ENCODE data around the gene SORBS2. TPM values are rescaled to one million over a fixed set of nuclear protein-coding genes. Genes with fewer than 3 reads are reported as not detected.

The SORBS2 gene
- total and polyA plus RNA-seq, 2 of the 8 experiments (the other 6 are each of a cell fraction or from before 2014, with no cell fraction given) = 73.0 to 87.1 TPM

DNA sequence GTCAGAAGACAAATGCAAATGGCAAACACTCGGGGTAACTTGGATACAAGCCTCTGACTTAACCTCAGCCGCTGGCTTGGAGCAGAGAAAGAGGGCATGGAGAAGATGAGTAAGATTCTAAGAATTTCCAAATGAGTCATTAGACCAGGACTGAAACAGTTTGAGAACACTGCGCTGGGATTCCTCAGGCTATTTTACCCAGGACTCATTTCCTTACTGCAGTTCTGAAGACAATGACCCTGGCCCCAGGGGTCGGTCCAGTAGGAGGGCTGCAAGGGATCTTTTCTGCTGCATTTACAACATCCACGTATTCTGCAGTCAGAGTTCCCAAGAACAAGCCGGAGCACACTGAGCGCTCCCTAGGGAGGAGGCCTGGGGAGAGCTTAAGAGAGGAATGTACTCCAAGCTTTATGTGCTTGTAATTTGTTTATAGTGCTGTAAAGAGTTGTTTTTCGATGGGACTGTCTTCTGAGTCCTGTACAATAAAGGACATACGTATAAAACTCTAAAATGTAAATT is 27.3 kb upstream of the SORBS2 start (continued):
- no peak for TF ChIP-seq HDAC6 (IDR thresholded peaks at IDR 0.05; ENCODE audit: low read depth, low read length)
- TF ChIP-seq POLR2A (IDR thresholded peaks at IDR 0.05; ENCODE audit: control extremely low read depth in 1 of 2, low read depth in 2 of 2, low read length in 2 of 2) = peak in 1 of 2 experiments; percentile 27; a peak in 2 of 3 replicates
- peak; percentile 47 for TF ChIP-seq NANOG (IDR thresholded peaks at IDR 0.05; ENCODE audit: insufficient read depth, low read depth, low read length, poor library complexity, severe bottlenecking)
- TF ChIP-seq, protein P1, sequence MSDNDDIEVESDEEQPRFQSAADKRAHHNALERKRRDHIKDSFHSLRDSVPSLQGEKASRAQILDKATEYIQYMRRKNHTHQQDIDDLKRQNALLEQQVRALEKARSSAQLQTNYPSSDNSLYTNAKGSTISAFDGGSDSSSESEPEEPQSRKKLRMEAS (IDR thresholded peaks at IDR 0.05) = no peak
- no peak for TF ChIP-seq RFX5 (IDR thresholded peaks at IDR 0.05; ENCODE audit: borderline replicate concordance, low read depth, low read length)
- TF ChIP-seq GTF2F1 (IDR thresholded peaks at IDR 0.05; ENCODE audit: borderline replicate concordance, low read depth, low read length) = no peak
- TF ChIP-seq MAFK (IDR thresholded peaks at IDR 0.05; ENCODE audit: low read depth, low read length) = no peak
- no peak for TF ChIP-seq KDM1A (IDR thresholded peaks at IDR 0.05; ENCODE audit: borderline replicate concordance, low read length)
- TF ChIP-seq, protein P2, sequence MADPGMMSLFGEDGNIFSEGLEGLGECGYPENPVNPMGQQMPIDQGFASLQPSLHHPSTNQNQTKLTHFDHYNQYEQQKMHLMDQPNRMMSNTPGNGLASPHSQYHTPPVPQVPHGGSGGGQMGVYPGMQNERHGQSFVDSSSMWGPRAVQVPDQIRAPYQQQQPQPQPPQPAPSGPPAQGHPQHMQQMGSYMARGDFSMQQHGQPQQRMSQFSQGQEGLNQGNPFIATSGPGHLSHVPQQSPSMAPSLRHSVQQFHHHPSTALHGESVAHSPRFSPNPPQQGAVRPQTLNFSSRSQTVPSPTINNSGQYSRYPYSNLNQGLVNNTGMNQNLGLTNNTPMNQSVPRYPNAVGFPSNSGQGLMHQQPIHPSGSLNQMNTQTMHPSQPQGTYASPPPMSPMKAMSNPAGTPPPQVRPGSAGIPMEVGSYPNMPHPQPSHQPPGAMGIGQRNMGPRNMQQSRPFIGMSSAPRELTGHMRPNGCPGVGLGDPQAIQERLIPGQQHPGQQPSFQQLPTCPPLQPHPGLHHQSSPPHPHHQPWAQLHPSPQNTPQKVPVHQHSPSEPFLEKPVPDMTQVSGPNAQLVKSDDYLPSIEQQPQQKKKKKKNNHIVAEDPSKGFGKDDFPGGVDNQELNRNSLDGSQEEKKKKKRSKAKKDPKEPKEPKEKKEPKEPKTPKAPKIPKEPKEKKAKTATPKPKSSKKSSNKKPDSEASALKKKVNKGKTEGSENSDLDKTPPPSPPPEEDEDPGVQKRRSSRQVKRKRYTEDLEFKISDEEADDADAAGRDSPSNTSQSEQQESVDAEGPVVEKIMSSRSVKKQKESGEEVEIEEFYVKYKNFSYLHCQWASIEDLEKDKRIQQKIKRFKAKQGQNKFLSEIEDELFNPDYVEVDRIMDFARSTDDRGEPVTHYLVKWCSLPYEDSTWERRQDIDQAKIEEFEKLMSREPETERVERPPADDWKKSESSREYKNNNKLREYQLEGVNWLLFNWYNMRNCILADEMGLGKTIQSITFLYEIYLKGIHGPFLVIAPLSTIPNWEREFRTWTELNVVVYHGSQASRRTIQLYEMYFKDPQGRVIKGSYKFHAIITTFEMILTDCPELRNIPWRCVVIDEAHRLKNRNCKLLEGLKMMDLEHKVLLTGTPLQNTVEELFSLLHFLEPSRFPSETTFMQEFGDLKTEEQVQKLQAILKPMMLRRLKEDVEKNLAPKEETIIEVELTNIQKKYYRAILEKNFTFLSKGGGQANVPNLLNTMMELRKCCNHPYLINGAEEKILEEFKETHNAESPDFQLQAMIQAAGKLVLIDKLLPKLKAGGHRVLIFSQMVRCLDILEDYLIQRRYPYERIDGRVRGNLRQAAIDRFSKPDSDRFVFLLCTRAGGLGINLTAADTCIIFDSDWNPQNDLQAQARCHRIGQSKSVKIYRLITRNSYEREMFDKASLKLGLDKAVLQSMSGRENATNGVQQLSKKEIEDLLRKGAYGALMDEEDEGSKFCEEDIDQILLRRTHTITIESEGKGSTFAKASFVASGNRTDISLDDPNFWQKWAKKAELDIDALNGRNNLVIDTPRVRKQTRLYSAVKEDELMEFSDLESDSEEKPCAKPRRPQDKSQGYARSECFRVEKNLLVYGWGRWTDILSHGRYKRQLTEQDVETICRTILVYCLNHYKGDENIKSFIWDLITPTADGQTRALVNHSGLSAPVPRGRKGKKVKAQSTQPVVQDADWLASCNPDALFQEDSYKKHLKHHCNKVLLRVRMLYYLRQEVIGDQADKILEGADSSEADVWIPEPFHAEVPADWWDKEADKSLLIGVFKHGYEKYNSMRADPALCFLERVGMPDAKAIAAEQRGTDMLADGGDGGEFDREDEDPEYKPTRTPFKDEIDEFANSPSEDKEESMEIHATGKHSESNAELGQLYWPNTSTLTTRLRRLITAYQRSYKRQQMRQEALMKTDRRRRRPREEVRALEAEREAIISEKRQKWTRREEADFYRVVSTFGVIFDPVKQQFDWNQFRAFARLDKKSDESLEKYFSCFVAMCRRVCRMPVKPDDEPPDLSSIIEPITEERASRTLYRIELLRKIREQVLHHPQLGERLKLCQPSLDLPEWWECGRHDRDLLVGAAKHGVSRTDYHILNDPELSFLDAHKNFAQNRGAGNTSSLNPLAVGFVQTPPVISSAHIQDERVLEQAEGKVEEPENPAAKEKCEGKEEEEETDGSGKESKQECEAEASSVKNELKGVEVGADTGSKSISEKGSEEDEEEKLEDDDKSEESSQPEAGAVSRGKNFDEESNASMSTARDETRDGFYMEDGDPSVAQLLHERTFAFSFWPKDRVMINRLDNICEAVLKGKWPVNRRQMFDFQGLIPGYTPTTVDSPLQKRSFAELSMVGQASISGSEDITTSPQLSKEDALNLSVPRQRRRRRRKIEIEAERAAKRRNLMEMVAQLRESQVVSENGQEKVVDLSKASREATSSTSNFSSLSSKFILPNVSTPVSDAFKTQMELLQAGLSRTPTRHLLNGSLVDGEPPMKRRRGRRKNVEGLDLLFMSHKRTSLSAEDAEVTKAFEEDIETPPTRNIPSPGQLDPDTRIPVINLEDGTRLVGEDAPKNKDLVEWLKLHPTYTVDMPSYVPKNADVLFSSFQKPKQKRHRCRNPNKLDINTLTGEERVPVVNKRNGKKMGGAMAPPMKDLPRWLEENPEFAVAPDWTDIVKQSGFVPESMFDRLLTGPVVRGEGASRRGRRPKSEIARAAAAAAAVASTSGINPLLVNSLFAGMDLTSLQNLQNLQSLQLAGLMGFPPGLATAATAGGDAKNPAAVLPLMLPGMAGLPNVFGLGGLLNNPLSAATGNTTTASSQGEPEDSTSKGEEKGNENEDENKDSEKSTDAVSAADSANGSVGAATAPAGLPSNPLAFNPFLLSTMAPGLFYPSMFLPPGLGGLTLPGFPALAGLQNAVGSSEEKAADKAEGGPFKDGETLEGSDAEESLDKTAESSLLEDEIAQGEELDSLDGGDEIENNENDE (IDR thresholded peaks at IDR 0.05; ENCODE audit: insufficient replicate concordance, low read length) = peak; percentile 81
- 0 out of 2 replicates have a peak, but pooled peaks have one; percentile 23 for TF ChIP-seq TAF1 (IDR thresholded peaks at IDR 0.05; ENCODE audit: low read depth, low read length)
- TF ChIP-seq RAD21 (IDR thresholded peaks at IDR 0.05 in 1 of 2, conservative IDR thresholded peaks at IDR 0.05 in 1 of 2; ENCODE audit: low read depth in 2 of 2, low read length in 2 of 2) = no peak; a peak in 1 of 4 replicates
